Spleen (tissue), 11 donors: ENCODE data around the gene SPINK8. TPM values are rescaled to one million over a fixed set of nuclear protein-coding genes. Genes with fewer than 3 reads are reported as not detected.

Experiments used
- DNase-seq: peaks from one replicate; pipeline ENCODE4 v3.0.0-alpha.2; 2020
- H3K27ac ChIP-seq, 8 donors: fragments of 200-600 bp; sonication (generic) in 7 of 8; 1 replicate in 4 of 8; 2 replicates in 4 of 8; pipeline versions ENCODE4 v1.5.0 to v1.8.0; 2016 to 2021; ENCODE audit warnings: inconsistent platforms in 4 of 8, mild to moderate bottlenecking in 4 of 8, moderate library complexity in 1 of 8
- H3K27me3 ChIP-seq, 7 donors: fragments of 200-600 bp; sonication (generic) in 6 of 7; replicated peaks in 1 of 7; 1 replicate in 4 of 7; 2 replicates in 3 of 7; pipeline versions ENCODE4 v1.5.0 to v1.8.0; 2016 to 2021; ENCODE audit warnings: inconsistent platforms in 3 of 7, mild to moderate bottlenecking in 1 of 7
- H3K36me3 ChIP-seq, 6 donors: fragments of 200-600 bp; sonication (generic) in 5 of 6; 1 replicate in 4 of 6; 2 replicates in 2 of 6; pipeline versions ENCODE4 v1.5.0 to v1.8.0; 2016 to 2021; ENCODE audit warnings: inconsistent platforms in 2 of 6
- H3K4me1 ChIP-seq, 6 donors: fragments of 200-600 bp; sonication (generic) in 5 of 6; 1 replicate in 3 of 6; 2 replicates in 3 of 6; pipeline versions ENCODE4 v1.5.0 to v1.8.0; 2016 to 2021; ENCODE audit warnings: inconsistent platforms in 3 of 6
- H3K4me3 ChIP-seq, 8 donors: fragments of 200-600 bp; sonication (generic) in 7 of 8; 1 replicate in 4 of 8; 2 replicates in 4 of 8; pipeline versions ENCODE4 v1.5.0 to v1.8.0; 2016 to 2021; ENCODE audit warnings: inconsistent platforms in 4 of 8, mild to moderate bottlenecking in 4 of 8, moderate library complexity in 2 of 8
- H3K9me3 ChIP-seq, 8 donors: fragments of 200-600 bp; sonication (generic) in 7 of 8; 1 replicate in 4 of 8; 2 replicates in 4 of 8; pipeline versions ENCODE4 v1.5.0 to v1.8.0; 2016 to 2021; ENCODE audit warnings: inconsistent platforms in 4 of 8
- POLR2A ChIP-seq, 3 donors: fragments of 450-650 bp; IDR thresholded peaks; one replicate each; pipeline ENCODE4 v1.5.1; 2017; ENCODE audit warnings: antibody characterized with exemption in 3 of 3, mild to moderate bottlenecking in 1 of 3
- POLR2AphosphoS5 ChIP-seq, 3 donors: sonication (generic); formaldehyde crosslinking; IDR thresholded peaks; one replicate each; pipeline ENCODE4 v1.5.1; 2017; ENCODE audit warnings: antibody characterized with exemption in 3 of 3
- WGBS, 5 donors: extraction: QIAGEN DNeasy Blood & Tissue Kit in 3 of 5; methylation state at CpG; one replicate each; pipeline versions ENCODE4 v1.1.5 to v1.1.7; 2013 to 2018; 5-methylcytosine and 5-hydroxymethylcytosine counted together
- intact Hi-C: fragments of 100-400 bp; cut with DNase I; formaldehyde crosslinking; loops from one replicate; pipeline ENCODE4 v1.15.0; 2023; ENCODE audit warnings: low total_unique reads
- polyA plus RNA-seq, 3 donors: library from polyadenylated mRNA; stranded (reverse); fragments of 200-250 nt; gene quantifications; one replicate each; pipeline ENCODE4 v1.2.1, GENCODE V29; 2013
- total RNA-seq, 7 donors: library from RNA; depleted of rRNA in 3 of 7; stranded (reverse); fragments of >200 nt in 3 of 7; fragmentation: NEBNext Ultra II Directional in 4 of 7; extraction: Animal tissue kit (Norgen Biotek cat#: 25700) in 4 of 7; gene quantifications; one replicate each; pipeline versions ENCODE4 v1.1.0 to v1.2.1, GENCODE V29; 2016 to 2021
- TF ChIP-seq, protein P1 (sequence below), 11 experiments: fragments of 200-600 bp in 7 of 11; fragments of 450-650 bp in 4 of 11; sonication (generic) in 4 of 11; IDR thresholded peaks in 8 of 11; conservative IDR thresholded peaks in 3 of 11; 1 replicate in 7 of 11; 2 replicates in 4 of 11; pipeline versions ENCODE4 v1.4.0 to v1.8.0; 2016 to 2021; ENCODE audit warnings: antibody characterized with exemption in 11 of 11, inconsistent platforms in 4 of 11, mild to moderate bottlenecking in 1 of 11
- donor health status: healthy with polysubstance abuse.
- donor health status: DM: no; HTN: no; CAD: no; lungs with moderate emphysema.
- donor health status: DM: no; HTN: no; CAD: no.
- donor health status: Bipolar disorder and iron deficiency.
- donor health status: healthy.
- donor health status: DM: no; HTN: no; CAD: no.
- donor health status: DM: yes; HTN: yes; CAD: no.

SPINK8 gene
- total and polyA plus RNA-seq, 10 donors, result 0.35 to 6.1 (median 0.52) TPM; not detected in 7

DNA sequence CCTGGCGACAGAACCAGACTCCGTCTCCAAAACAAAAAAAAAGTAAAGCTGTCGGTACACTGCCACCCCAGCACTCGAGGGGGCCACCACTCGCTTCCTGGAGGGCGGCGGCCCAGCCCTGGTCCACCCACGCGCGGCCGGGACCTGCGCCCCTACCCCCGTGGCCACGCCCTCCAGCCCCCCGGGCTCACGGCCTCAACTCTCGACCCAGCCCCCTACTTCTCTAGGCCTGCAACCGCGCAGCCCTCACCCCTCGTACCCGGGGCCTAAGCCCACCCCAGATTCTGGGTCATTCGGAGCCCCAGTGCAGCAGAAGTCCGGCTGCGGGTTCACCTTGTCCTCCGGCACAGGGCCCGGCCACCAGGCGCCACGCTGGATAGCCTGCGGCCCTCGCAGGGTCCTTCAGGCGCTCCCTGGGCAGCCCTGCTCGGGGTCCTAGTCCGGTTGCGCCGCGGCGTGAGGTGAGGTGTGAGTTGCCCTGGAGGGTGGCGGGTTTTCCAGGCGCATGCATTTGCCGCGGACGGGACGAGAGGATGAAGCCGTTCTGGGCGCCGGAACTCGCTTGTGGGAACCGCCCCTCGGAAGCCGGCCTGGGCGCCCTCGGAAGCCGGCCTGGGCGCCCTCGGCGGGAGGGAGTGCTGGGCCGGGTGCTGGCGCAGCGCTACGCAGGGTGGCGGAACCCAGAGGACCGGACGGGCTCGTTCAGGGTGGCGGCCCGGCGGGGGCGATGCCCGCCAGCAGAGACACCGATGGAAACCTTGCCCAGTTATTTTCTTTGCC is 32.3 kb downstream of the SPINK8 start, which contains the start of gene NME6:
NME6 (minus strand) TSS at position 348 of the 780 bp plus-strand sequence.
- H3K4me3 ChIP-seq, result peak within 1 kb of the TSS; percentile 78 to 97 (median 90)
- intact Hi-C loops, result no loop called here
- peak; percentile 99 for DNase-seq
- no peaks in the 10 kb centered on the region for H3K9me3 ChIP-seq
- WGBS, 5 donors, result 0 to 1% (median 0%) methylated on average over 20 to 70 of the region's 70 CpGs
- H3K36me3 ChIP-seq, result peaks cover 0 to 25% (median 19%) of the 10 kb centered on the region in 6 donors
- H3K4me1 ChIP-seq, result peaks cover 3 to 51% (median 32%) of the 10 kb centered on the region in 6 donors
- H3K27ac ChIP-seq, result peak within 1 kb of the TSS; percentile 92 to 99 (median 96)
- peak; percentile 8 to 59 (median 45) for TF ChIP-seq POLR2A (IDR thresholded peaks at IDR 0.05)
- TF ChIP-seq, protein P1, sequence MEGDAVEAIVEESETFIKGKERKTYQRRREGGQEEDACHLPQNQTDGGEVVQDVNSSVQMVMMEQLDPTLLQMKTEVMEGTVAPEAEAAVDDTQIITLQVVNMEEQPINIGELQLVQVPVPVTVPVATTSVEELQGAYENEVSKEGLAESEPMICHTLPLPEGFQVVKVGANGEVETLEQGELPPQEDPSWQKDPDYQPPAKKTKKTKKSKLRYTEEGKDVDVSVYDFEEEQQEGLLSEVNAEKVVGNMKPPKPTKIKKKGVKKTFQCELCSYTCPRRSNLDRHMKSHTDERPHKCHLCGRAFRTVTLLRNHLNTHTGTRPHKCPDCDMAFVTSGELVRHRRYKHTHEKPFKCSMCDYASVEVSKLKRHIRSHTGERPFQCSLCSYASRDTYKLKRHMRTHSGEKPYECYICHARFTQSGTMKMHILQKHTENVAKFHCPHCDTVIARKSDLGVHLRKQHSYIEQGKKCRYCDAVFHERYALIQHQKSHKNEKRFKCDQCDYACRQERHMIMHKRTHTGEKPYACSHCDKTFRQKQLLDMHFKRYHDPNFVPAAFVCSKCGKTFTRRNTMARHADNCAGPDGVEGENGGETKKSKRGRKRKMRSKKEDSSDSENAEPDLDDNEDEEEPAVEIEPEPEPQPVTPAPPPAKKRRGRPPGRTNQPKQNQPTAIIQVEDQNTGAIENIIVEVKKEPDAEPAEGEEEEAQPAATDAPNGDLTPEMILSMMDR (IDR thresholded peaks at IDR 0.05 in 8 of 11, conservative IDR thresholded peaks at IDR 0.05 in 3 of 11), result peak in 4 of 11 experiments; percentile 18 to 29 (median 27)
- TF ChIP-seq POLR2AphosphoS5 (IDR thresholded peaks at IDR 0.05), result peak; percentile 93 to 94 (median 93)
- H3K27me3 ChIP-seq, result no peaks in the 10 kb centered on the region

DNA sequence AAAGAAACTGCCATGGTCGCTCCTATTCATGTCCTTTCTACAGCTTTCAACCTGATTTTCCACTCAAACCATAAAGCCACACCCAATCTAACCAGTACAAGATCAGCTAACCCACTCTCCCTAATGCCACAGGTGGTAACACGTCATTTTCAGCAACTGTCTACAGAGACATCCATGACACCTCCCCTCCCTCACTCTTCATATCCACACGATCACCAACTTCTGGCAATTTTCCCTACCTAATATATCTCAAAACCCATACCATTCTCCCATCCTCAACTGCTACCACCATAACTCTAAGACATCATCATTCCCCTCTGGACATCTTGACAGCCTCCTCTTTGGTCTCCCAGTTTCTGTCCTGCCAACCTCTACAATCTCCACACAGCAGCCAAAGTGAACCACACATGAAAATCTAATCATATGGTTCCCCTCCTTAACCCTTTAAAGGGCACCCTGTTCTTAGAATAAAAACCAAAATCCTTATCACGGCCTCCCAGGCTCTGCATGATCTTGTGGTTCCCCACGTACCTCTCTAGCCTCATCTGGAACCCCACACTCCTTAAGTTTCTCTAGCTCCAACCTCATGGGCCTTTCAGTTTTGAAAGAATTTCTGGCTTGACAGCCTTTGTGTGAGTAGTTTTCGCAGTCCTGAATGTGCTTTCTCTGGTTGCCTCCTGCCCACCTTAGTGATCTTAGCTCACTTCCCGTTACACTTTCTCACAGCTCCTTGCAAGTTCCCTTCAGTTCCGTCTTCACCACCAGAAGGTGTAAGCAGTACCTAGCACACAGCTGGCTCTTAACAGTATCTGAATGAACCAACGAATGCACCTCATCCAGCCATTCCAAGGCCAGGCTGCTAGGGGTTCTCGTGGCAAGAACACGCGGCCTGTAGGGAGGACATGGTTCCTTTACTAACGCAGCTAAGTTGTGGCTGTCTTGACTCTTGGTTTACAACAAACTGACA is 33.4 kb downstream of the SPINK8 start:
- 53 to 60% (median 56%) methylated on average over 13 of the region's 13 CpGs for WGBS, 5 donors
- no peak for DNase-seq
- Histone ChIP-seq H3K9me3 (no peaks in the 10 kb centered on the region), H3K36me3 (peaks cover 0 to 37% (median 31%) of the 10 kb centered on the region in 6 donors), H3K4me3 (peak overlapping the region; percentile 78 to 97 (median 90)), H3K27ac (peak overlapping the region; percentile 92 to 99 (median 96)), H3K4me1 (peaks cover 3 to 51% (median 32%) of the 10 kb centered on the region in 6 donors), H3K27me3 (no peaks in the 10 kb centered on the region)
- intact Hi-C loops, result no loop called here
- peak in 1 of 3 donors; percentile 71 for TF ChIP-seq POLR2AphosphoS5 (IDR thresholded peaks at IDR 0.05)
- peak in 1 of 3 donors; percentile 12 for TF ChIP-seq POLR2A (IDR thresholded peaks at IDR 0.05)
- TF ChIP-seq, protein P1 (IDR thresholded peaks at IDR 0.05 in 8 of 11, conservative IDR thresholded peaks at IDR 0.05 in 3 of 11), result no peak

DNA sequence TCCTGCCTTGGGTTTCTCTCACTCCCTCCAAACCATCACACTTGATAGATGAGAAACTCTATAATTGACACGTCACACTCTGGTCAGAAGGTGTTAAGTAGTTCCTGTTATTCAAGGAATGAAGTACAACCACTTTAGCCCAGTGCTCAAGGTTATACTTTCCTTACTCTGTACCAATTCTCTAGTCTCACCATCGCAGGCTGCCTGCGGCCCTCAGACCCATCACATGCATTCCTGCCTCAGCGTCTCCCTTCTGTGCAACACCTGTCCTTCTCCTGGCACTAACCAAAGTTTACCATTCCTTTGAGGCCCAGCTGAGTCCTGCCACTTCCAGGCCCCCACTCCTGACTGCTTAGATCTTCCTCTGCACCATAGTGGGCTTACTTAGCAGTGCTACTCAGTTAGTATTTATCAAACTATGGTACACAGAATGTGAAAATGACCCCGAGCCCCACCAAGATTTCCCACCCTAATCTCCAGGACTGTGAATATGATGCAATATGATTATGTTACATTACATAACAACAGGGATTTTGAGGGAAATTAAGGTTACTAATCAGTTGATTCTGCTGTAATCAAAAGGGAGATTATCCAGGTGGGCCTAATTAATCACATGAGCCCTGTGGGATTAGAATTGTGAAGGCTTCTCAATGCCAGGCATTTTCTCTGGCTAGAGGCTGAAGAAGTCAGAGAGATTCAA is 36.2 kb downstream of the SPINK8 start:
- no peak for DNase-seq
- intact Hi-C loops, result no loop called here
- Histone ChIP-seq H3K4me1 (peaks cover 3 to 47% (median 29%) of the 10 kb centered on the region in 6 donors), H3K36me3 (peaks cover 0 to 64% (median 57%) of the 10 kb centered on the region in 6 donors), H3K4me3 (no peak overlapping the region), H3K9me3 (no peaks in the 10 kb centered on the region), H3K27ac (no peak overlapping the region), H3K27me3 (no peaks in the 10 kb centered on the region)
- no peak for TF ChIP-seq POLR2AphosphoS5 (IDR thresholded peaks at IDR 0.05)
- TF ChIP-seq, protein P1 (IDR thresholded peaks at IDR 0.05 in 8 of 11, conservative IDR thresholded peaks at IDR 0.05 in 3 of 11), result no peak
- TF ChIP-seq POLR2A (IDR thresholded peaks at IDR 0.05), result no peak
- WGBS, 5 donors, result 91 to 97% (median 92%) methylated on average over 5 of the region's 5 CpGs
